Muscle of arm (tissue), 12 donors: ENCODE data around the gene MICOS13. TPM values are rescaled to one million over a fixed set of nuclear protein-coding genes. Genes with fewer than 3 reads are reported as not detected.
"Not testable (repeated sequence)": the region's sequence is repeated elsewhere in the genome, so short reads cannot be mapped to it uniquely, and the experiment has no call there.

Experiments
- DNase-seq: peaks from one replicate; pipeline ENCODE4 v3.0.0-alpha.2; 2013
- polyA plus RNA-seq, 12 donors: library from polyadenylated mRNA; unstranded; fragments of 120-200 nt; gene quantifications; one replicate each; pipeline ENCODE4 v1.2.1, GENCODE V29; 2013; ENCODE audit not compliant: insufficient read length in 12 of 12

MICOS13 gene
- polyA plus RNA-seq, 12 donors, result 58.2 to 116 (median 68.2) TPM; not detected in 1

DNA sequence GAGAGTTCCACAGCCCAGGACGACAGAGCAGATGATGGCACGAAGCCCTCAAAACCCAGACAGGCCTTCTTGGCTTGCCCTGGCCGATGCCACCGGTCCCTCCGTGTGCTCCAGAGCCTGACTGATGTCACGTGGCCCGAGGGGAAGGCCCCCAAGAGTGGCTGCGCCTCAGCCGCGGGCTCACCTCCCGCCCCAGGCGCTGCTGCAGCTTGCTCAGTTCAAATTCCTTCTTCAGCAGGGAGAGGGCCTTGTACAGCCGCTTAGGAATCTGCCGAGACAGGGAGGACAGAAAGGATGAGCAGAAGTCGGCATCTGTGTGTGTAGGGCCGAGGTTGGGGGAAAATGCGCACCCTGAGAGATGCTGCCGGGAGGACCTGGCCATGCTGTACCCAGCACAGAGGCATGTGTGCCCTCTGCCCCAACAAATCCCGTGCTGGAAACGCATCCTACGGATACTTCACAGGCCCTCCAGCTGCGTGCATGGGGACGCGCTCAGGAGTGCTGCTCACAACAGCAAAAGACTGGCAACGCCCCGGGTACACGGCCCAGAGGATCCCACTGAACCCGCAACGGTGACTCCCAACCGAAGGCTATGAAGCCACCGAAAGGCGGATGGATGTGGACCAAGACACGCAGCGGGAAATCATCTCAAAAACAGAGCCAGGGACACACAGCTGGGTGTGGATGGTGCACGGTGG is 26.7 kb upstream of the MICOS13 start:
- no peak for DNase-seq

DNA sequence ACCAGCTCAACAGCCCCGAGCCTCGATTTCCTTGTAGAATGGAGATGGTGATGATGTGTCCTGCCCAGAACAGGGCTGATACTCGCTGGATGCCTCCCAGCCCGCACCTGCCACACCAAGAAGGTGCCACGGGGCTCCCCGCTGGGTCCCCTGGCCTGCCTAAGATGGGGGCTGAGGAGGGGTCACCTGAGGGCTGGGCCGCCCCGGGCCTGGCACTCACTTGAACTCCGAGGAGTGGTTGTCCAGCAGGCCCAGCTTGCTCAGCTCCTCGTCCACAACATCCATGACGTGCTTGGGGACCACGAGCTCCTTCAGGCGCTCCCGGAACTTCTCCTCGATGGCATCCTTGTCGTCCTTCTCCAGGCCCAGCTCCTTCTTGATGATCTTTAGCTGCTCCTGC is 25.2 kb upstream of the MICOS13 start:
- DNase-seq, result no peak

DNA sequence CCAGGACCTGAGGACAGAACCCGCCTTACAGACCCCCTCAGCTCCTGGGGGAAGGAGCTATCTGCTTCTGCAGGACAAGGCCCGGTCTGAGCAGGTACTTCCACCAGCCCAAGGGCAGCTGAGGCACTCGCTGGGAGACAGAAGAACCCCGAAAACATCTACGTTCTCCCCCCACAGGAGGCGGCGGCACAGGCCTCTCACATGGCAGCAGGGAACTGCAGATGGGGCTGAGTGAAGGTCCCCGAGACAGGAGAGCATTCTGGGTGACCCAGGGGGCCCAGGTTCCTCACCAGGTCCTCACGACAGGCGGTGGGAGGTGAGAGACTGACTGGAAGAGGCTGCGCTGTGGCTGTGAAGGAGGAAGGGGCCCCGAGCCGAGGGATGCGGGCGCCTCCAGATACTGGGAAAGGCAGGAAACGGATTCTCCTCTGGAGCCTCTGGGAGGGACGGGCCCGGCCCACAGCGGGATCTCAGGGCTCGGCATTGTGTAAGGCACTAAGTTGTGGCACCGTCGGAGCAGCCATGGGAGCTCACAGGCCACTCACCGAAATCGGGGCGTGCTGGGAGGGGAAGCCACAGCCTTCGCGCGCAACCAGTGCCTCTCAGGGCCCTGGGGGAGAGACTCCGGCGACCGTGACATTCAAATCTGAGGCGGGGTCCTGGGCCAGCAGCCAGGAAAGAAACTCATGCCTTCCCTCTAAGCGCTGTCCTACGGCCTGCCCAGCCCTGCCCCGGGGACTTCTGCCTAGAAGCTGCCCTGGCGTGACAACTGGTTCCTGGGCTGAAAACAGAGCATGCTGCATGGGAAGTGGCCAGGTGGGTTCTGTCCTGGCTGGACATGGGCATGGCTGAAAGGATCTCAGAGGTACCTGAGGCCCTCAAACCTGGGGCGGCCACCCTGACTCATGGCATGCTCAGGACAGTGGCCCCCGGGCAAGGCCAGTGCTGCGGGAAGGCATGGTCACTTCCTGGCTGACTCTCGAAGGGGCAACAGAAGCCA is 23.8 kb upstream of the MICOS13 start:
- no peak for DNase-seq

DNA sequence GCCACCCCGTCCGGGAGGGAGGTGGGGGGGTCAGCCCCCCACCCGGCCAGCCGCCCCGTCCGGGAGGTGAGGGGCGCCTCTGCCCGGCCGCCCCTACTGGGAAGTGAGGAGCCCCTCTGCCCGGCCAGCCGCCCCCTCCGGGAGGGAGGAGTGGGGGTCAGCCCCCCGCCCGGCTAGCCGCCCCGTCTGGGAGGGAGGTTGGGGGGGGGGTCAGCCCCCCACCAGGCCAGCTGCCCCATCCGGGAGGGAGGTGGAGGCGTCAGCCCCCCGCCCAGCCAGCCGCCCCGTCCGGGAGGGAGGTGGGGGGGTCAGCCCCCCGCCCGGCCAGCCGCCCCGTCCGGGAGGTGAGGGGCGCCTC is 21.7 kb upstream of the MICOS13 start:
- not testable (repeated sequence) for DNase-seq

DNA sequence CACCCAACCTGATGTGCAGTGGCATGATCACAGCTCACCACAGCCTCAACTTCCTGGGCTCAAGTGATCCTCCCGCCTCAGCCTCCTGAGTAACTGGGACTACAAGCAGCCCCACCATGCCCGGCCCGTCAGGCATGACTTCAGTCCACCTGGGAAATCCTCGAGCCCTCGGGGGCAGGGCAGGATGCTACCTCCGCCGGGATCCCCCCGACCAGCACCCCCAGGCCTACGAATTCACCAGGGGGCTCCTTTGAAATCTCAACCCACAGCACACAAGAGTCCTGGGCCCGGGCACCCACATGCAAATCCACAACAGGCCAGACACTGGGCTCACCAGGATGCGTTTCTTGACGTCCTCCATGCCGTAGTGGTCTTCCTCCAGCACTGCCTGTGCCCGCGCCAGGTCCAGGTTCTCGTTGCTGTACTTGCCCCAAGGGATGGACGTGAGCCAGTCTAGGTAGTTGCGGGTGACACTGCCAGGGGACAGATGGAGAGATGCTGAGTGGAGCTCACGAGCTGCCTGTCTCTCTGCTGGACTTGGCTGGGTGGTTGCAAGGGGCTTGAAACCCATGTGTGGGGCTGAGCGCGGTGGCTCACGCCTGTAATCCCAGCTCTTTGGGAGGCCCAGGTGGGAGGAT is 20.3 kb upstream of the MICOS13 start:
- no peak for DNase-seq

DNA sequence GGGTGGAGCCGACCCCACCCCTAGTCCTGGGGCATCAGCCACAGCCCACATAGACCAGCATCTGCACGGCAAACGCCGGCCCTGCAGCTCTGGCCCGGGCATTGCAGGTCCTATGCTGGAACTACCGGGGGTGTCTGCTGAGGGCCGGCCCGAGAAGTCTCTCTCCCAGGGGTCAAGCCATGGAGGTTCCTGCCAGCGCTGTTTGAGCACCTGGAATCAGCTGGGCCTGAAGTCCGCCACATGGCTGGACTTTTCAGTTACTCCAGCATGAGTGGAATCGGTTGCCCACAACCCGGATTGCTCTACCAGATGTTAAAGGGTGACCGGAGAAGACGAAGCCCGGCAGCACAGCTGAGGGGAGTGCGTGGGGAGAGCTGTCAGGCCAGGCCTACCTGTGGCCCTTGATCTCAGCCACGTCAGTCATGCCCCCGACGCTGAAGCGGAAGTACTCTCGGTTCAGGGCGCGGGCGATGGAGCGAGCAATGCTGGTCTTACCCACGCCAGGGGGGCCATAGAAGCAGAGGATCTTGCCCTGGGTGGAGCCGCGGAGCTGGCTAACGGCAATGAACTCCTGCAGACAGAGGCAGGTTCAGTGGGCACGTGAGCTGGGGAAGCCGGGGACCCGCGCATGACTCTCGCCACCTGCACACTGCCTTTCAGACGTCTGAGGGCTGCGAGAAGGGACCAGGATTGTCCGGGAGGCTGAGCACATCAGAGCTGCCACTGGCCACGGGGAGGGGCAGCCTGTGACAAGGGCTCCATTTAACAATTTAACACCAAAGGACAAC is 18.5 kb upstream of the MICOS13 start:
- no peak for DNase-seq

DNA sequence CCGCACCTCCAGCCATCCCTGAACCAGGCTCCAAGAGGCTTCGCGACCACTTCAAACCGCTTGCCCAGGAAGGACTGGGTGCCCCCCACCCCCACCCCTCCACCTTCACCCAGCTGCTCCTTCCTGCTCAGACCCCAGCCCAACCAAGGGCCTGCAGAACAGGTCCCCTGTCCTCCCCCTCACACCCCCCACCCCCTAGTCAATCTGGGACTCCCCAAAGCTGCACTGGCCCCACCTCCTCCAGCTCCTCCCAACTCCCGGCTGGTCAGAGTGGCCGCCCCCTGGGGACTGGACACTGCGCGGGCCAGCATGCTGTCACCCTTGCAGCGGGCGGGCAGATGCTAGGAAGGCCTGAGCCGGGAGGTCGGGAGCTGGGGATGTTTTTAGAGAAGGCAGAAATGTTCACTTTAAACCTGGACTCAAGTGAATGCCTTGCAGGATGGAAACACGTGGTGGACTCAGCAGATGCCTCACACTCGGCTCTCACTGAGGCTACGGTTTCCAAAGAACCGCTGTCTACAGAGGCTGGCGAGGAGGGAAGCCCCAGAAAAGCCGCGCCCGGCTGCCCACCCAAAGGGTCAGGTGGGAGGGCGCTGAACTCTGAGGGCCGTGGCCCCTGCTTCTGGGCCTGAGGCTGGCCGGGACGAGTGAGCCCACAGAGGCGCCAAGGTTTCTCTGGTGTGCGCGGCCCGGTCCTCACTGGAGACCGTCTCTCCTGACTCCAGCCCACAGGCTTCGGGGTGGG is 17.7 kb upstream of the MICOS13 start:
- DNase-seq, result no peak

DNA sequence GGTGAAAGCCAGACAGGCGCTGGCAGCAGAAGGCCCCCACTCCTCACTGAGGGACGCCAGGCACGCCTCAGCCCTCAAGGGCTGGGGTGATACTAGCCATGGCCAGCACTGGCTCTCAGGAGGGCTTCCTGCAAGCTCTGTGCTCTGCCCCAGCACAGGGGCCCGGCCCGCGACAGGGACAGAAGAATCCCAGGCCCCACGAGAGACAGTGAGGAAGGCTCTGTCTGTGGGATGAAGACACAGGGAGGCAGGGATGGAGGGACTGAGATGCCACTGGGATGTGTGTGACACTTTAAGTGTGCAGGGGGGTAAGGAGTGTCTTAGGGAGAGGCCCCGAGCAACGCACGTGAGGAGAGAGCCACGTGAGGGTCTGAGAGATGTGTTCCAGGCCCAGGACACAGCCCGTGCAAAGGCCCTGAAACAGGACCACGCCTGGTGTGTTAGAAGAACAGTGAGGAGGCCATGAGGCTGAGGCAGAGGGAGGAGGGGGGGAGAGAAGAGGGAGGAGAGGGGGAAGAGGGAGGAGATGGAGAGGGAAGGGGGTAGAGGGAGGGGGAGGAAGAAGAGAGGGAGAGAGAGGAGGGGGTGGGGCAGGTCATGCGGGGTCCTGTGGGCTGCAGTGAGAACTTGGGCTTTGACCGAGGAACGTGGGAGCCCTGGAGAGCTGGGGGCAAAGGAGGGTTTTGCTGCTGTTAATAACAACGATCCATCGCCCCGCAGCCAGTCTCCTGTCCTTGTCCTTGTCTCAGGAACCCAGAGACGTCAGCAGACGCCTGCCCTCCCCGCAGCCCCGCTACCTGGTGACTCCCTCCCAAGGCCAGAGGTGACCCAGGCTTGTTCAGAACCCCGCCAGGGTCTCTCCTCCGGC is 16.9 kb upstream of the MICOS13 start:
- no peak for DNase-seq

DNA sequence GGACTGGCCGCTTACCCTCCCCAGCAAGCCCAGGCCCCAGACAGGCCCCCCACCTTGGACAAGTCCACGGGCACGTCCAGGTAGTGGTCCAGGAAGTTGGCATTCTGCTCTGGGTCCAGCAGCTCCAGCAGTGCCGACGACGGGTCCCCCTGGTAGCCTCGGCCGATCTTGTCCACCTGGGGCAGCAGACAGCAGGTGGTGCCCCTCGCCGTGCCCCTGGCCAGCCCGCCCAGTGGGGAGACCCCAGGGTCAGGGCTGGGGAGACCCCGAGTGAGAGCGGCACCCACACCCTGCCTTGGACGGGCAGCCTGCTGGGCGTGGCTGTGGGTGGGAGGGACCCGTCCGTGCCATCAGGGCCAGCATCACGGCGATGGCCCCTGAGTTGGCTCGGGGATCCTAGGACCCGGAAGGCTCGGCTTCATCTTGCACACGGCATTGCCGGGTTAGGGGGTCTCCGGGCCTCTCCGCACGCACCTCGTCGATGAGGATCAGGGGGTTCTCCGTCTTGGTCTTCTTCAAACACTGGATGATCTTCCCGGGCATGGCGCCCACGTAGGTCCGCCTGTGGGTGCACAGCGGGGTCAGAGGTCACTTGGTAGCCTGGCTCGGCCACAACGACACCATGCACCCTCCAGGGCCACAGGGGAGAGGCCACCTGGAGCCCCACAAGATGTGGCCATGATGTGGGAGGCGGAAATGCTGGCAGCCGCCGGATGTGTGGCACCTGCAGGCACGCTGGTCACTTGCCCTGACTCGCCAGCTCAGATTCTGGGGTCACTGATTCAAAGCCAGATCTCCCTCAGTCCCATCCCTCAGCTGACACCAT is 16.1 kb upstream of the MICOS13 start:
- no peak for DNase-seq

DNA sequence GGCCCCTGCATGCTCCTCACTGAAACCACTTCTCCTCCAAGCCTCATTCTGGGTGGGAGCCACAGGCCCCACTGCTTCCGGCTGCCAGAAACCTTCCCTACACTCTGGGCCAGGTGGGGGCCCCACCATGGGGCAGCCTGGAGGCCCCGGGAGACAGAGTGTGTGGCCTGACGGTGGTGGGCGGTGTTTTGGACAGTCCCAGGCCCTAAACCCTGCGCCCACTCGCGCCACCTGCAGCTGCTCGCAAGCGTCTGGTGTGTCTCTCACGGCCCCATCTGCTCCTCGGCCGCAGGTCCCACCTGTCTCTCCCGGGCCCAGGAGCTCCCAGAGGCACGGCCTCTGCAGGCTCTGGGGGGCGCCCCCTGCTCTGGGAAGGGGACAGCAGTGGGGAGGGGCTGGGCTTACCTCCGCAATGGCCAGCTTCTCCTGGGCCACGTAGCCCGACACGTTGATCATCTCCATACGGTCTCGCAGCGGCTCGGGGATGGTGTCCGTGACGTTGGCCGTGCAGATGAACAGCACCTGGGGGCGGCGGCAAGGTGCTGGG is 15.4 kb upstream of the MICOS13 start:
- no peak for DNase-seq

DNA sequence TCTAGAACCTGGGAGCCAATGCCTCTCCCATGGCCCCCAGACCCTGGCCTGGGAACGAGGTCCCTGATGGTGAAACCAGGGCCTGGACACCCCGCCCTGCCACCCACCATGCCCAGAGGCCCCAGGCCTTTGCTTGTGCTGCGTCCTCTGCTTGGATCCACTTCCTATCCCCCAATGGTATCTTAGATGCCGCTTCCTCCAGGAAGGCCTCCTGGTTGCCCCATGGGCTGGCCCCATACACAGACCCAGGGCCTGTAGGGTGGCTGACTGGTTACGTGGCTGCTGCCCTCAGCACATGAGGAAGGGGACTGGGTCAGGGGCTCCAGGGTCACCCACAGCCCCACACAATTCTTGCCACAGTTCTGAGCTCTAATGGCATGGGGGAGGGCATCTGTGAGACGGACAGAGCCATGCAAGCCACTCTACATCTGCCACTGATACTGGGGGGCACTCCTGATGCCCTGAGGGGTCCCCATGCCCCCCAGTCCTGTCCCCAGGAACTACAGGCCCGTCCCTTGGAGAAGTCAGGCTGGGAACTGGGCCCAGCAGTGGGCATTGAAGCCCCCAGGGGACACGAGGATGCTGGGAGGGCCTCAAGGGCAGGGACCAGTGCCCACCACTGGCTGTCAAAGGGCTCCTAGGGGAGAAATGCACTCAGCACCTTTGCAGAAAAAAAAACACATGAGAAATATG is 14.8 kb upstream of the MICOS13 start:
- no peak for DNase-seq

DNA sequence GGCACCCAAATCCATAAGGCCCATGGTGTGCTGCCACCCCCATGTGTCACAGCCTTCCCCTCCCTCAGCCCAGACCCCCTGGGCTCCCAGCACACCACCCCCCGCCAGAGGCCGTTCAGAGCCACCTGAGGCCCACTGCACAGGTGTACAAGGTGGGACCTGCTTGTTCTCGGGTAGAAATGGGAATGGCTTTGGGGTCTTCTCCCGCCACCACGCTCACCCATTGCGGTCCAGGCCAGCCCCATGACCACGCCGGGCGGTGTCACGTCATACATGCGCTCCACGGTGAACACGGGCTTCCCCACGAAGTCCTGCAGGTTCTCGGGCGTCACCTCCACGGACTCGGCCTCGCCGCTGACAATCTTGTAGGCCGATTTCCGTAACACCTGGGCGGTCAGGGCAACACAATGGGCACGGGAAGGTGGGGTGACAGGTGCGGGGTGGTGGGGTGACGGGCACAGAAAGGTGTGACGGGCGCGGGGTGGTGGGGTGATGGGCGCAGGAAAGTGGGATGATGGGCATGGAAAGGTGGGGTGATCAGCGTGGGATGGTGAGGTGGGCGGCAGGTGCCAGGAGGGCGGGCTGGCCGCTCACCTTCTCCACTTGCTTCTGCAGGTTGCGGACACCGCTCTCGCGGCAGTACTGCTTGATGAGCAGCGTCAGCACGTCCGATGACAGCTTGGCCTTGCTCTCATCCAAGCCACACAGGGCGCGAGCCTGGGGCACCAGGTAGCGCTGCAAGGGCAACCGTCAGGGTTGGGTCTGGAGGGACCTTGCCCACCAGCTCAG is 14.0 kb upstream of the MICOS13 start:
- no peak for DNase-seq

DNA sequence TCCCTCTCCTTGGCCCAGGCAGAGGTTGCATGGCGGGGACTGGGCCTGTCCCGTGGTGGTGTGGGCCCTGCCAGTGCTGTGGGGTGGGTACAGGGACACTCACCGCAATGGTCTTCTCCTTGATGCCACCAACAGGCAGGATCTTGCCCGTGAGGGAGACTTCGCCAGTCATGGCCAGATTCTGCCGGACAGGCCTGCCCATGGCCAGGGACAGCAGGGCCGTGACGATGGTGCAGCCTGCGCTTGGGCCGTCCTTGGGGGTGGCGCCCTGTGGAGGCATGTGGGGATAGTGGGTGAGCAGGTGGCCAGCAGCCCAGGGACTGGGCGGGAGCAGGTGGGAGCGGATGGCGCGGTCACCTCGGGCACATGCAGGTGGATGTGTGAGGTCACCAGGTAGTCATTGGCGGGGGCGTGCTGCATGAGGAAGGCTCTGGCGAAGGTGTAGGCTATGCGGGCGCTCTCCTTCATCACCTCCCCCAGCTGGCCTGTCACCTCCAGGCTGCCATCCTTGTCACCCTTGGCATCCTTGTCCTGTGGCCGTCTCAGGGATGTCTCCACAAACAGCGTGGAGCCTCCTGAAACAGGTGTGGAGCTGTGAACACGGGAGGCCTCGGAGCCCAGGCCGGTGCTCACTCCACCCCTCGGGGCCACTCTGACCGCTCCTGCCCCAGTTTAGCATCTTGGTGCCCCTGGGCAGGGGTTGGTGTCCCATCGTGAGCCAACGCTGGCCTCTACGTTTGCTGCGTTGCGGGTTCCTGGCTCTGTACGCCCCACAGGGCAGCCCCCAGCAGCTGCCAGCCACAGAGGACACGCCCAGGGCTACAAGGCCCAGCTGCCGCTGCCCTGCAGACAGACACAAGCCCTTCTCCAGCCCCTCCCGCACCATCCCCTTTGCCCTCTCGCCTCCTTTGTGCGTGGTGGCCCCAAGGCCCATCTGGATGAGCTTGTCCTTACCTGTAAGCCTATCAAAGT is 13.2 kb upstream of the MICOS13 start:
- no peak for DNase-seq

DNA sequence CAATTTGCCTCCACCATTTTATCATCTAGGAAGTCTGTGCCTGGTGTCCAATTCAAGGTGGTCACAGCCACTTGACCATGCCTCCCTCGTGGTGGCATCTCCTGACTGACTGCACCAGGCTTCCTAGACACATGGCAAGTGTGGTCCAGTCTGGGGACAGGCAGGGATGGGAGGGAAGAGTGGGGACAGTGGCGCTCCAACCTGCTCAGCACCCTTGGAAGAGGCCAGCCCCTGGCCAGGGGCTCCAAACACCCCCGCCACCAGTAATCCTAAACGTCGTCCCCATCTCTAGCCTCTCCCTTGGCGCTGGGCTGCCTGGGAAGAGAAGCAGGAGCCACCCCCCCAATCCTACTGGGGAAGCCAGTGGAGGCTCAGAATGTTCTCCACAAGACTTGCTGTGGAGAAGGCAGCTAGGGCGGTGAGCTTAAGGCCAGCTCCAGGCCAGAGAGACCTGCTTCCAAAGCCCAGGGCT is 12.4 kb upstream of the MICOS13 start:
- DNase-seq, result no peak

DNA sequence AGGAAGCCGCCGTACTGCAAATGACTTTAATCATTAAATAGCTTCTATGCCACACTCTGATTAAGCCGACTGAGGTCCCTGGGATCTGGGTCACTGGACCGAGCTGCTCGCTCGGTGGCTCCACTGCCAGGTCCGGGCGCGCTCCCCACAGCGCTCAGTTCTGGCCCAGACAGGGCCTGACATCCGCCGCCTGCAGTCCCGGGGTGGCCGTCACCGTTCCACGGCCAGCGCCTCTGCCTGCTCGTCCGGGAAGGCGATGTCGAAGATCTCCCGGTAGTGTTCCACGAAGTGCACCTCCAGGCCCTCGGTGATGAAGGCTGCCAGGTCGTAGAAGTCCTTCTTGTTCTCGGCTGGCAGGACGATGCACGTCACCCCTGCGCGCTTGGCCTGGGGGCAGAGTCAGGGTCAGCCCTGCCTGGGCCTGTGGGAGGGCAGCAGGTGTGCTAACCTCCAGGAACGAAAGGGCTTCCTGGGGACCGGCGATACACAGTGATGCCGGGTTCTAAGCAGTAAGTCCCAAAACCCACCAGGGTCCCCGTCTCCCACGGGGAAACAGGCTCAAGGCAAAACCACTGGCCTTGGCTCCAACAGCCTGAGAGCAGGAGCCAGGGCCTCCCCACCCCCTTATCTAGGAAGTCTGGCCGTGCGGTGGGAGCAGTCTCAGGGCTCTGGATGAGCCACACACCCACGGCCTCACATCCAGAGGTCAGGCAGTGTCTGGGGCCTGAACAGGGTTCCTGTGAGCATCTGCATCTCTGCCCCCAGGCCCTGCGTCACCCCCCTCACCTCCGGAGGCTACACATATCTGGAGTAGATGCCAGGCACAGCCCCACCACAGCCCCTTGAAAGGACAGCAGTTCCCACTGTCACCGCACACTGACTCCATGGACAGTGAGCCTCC is 11.8 kb upstream of the MICOS13 start:
- DNase-seq, result no peak
